B cell (primary cell): ENCODE results near the gene CDKN1C. TPM values are rescaled to one million over a fixed set of nuclear protein-coding genes. Genes with fewer than 3 reads are reported as not detected.

Experiments
- ATAC-seq: fragments of 200-7000 bp; cut with Tn5 transposase; one replicate; pipeline ENCODE4 v1.10.0; 2021; ENCODE audit warnings: low read depth, mild to moderate bottlenecking, moderate number of reproducible peaks, moderate library complexity
- CTCF ChIA-PET: fragments of 350-600 bp; sonication (Branson Sonifier 250); formaldehyde crosslinking; loops from one replicate; lab custom pipeline; 2021; ENCODE audit warnings: antibody characterized with exemption, inconsistent platforms; lab: Charles Lee
- POLR2A ChIA-PET: fragments of 350-600 bp; sonication (Branson Sonifier 250); formaldehyde crosslinking; loops from one replicate; lab custom pipeline; 2021; ENCODE audit warnings: antibody characterized with exemption; lab: Charles Lee
- DNase-seq: peaks from one replicate; pipeline ENCODE4 v3.0.0; 2013
- H2AFZ ChIP-seq: 2 replicates; pipeline ENCODE4 v1.6.1; 2012; ENCODE audit warnings: mild to moderate bottlenecking, low read depth, low read length; ENCODE audit not compliant: insufficient read depth, poor library complexity, severe bottlenecking
- H3K27ac ChIP-seq, 2 donors: 1 replicate in 1 of 2; 2 replicates in 1 of 2; pipeline ENCODE4 v1.5.1; 2012 to 2013; ENCODE audit warnings: low read length in 2 of 2, mild to moderate bottlenecking in 2 of 2, moderate library complexity in 1 of 2
- H3K27me3 ChIP-seq, 4 experiments: fragments of 200-600 bp in 1 of 4; sonication (generic) in 1 of 4; replicated peaks in 1 of 4; 1 replicate in 2 of 4; 2 replicates in 2 of 4; pipeline versions ENCODE4 v1.6.1 to v1.7.0; 2013 to 2016; ENCODE audit warnings: low read length in 3 of 4, mild to moderate bottlenecking in 2 of 4, mixed read lengths in 1 of 4, moderate library complexity in 1 of 4; ENCODE audit not compliant: insufficient read depth in 4 of 4, control insufficient read depth in 3 of 4; ENCODE audit errors: control extremely low read depth in 1 of 4
- H3K36me3 ChIP-seq, 2 experiments: replicated peaks in 1 of 2; 1 replicate in 1 of 2; 2 replicates in 1 of 2; pipeline versions ENCODE4 v1.6.1 to v1.7.1; 2013; ENCODE audit warnings: low read length in 1 of 2; ENCODE audit not compliant: insufficient read depth in 2 of 2, control insufficient read depth in 1 of 2; ENCODE audit errors: control extremely low read depth in 1 of 2, extremely low read depth in 1 of 2
- H3K4me1 ChIP-seq, 2 donors: fragments of 200-600 bp in 1 of 2; sonication (generic) in 1 of 2; 1 replicate in 1 of 2; 2 replicates in 1 of 2; pipeline versions ENCODE4 v1.5.1 to v1.6.1; 2013 to 2017; ENCODE audit warnings: low read length in 2 of 2; ENCODE audit not compliant: control insufficient read depth in 2 of 2, insufficient read depth in 2 of 2
- H3K4me2 ChIP-seq: replicated peaks from 2 replicates; pipeline ENCODE3; 2012; ENCODE audit warnings: mild to moderate bottlenecking, low read depth, low read length; ENCODE audit not compliant: poor library complexity, severe bottlenecking
- H3K4me3 ChIP-seq, 5 experiments: fragments of 200-600 bp in 1 of 5; sonication (generic) in 1 of 5; 1 replicate in 3 of 5; 2 replicates in 2 of 5; pipeline versions ENCODE4 v1.5.1 to v1.7.0; 2011 to 2016; ENCODE audit warnings: low read length in 4 of 5, mild to moderate bottlenecking in 4 of 5, low read depth in 2 of 5, control low read depth in 1 of 5, moderate library complexity in 1 of 5; ENCODE audit not compliant: insufficient read depth in 1 of 5; ENCODE audit errors: control extremely low read depth in 1 of 5, extremely low read depth in 1 of 5
- H3K79me2 ChIP-seq: fragments of 200-600 bp; sonication (generic); one replicate; pipeline ENCODE4 v1.6.0; 2016; ENCODE audit warnings: low read length; ENCODE audit not compliant: control insufficient read depth, insufficient read depth
- H3K9ac ChIP-seq: fragments of 200-600 bp; sonication (generic); 2 replicates; pipeline ENCODE4 v1.6.1; 2017; ENCODE audit warnings: mild to moderate bottlenecking, low read length, moderate library complexity
- H3K9me3 ChIP-seq, 3 donors: one replicate each; pipeline versions ENCODE4 v1.6.1 to v1.7.1; 2013; ENCODE audit warnings: low read length in 2 of 3; ENCODE audit not compliant: control insufficient read depth in 2 of 3, insufficient read depth in 1 of 3; ENCODE audit errors: control extremely low read depth in 1 of 3
- H4K20me1 ChIP-seq: 2 replicates; pipeline ENCODE4 v1.6.0; 2012; ENCODE audit warnings: mild to moderate bottlenecking, low read length; ENCODE audit not compliant: insufficient read depth, control insufficient read depth, poor library complexity, severe bottlenecking
- H3K27ac Mint-ChIP-seq: one replicate; pipeline ENCODE4 v1.8.0; 2021; ENCODE audit warnings: mixed read lengths
- H3K27me3 Mint-ChIP-seq: one replicate; pipeline ENCODE4 v1.8.0; 2021; ENCODE audit warnings: mixed read lengths
- H3K4me1 Mint-ChIP-seq: one replicate; pipeline ENCODE4 v1.8.0; 2021; ENCODE audit warnings: mixed read lengths
- H3K4me3 Mint-ChIP-seq: one replicate; pipeline ENCODE4 v1.8.0; 2021; ENCODE audit warnings: mixed read lengths
- H3K9me3 Mint-ChIP-seq: one replicate; pipeline ENCODE4 v1.8.0; 2022; ENCODE audit warnings: mixed read lengths; ENCODE audit not compliant: insufficient read depth
- EZH2 ChIP-seq: IDR thresholded peaks from 2 replicates; pipeline ENCODE4 v1.6.1; 2012; ENCODE audit warnings: borderline replicate concordance, low read depth, mild to moderate bottlenecking, moderate library complexity, low read length; ENCODE audit not compliant: insufficient read depth, poor library complexity, severe bottlenecking
- WGBS: methylation state at CpG from one replicate; pipeline ENCODE4 v1.1.5; 2013; ENCODE audit warnings: missing lambda C conversion rate; ENCODE audit not compliant: insufficient coverage; 5-methylcytosine and 5-hydroxymethylcytosine counted together
- intact Hi-C: fragments of 100-400 bp; cut with micrococcal nuclease; formaldehyde crosslinking; loops from one replicate; pipeline ENCODE4 v1.10.0; 2022
- polyA plus RNA-seq: library from polyadenylated mRNA; depleted of rRNA; stranded (reverse); fragments of >200 nt; gene quantifications from 2 replicates; pipeline ENCODE4 v1.2.3, GENCODE V29; 2012
- small RNA-seq: library from RNA; depleted of rRNA; stranded (forward); fragments of <200 nt; gene quantifications from one replicate; pipeline ENCODE3, GENCODE V24; 2012; ENCODE audit warnings: low replicate concordance, low read depth; ENCODE audit not compliant: insufficient read length
- total RNA-seq, 2 donors: library from RNA; stranded (reverse); fragments of 120-200 nt in 1 of 2; gene quantifications; 1 replicate in 1 of 2; 2 replicates in 1 of 2; pipeline versions ENCODE4 v1.2.3 to v1.2.4, GENCODE V29; 2013 to 2022
- TF ChIP-seq, protein P1 (sequence below): fragments of 200-600 bp; IDR thresholded peaks from one replicate; pipeline ENCODE4 v1.8.0; 2022; ENCODE audit warnings: antibody characterized with exemption, mild to moderate bottlenecking

Gene CDKN1C
- total and polyA plus RNA-seq, 2 donors (not counting 1 experiment from before 2014, with no cell fraction given): 0.58 to 8.0 TPM

- Mint-ChIP-seq H3K4me3 (no peak overlapping the region), H3K4me1 (no peaks in the 10 kb centered on the region), H3K27ac (no peak overlapping the region), H3K9me3 (peaks cover 1% of the 10 kb centered on the region), H3K27me3 (no peaks in the 10 kb centered on the region)
- H2AFZ ChIP-seq: no peak overlapping the region
- ChIA-PET POLR2A (no interaction called here), CTCF (no interaction called here)
- no peaks in the 10 kb centered on the region for H3K27me3 ChIP-seq
- H3K36me3 ChIP-seq: no peaks in the 10 kb centered on the region
- H3K9me3 ChIP-seq: peaks cover 0 to 4% (median 1%) of the 10 kb centered on the region in 3 donors
- no peak for TF ChIP-seq EZH2
- TF ChIP-seq, protein P1, sequence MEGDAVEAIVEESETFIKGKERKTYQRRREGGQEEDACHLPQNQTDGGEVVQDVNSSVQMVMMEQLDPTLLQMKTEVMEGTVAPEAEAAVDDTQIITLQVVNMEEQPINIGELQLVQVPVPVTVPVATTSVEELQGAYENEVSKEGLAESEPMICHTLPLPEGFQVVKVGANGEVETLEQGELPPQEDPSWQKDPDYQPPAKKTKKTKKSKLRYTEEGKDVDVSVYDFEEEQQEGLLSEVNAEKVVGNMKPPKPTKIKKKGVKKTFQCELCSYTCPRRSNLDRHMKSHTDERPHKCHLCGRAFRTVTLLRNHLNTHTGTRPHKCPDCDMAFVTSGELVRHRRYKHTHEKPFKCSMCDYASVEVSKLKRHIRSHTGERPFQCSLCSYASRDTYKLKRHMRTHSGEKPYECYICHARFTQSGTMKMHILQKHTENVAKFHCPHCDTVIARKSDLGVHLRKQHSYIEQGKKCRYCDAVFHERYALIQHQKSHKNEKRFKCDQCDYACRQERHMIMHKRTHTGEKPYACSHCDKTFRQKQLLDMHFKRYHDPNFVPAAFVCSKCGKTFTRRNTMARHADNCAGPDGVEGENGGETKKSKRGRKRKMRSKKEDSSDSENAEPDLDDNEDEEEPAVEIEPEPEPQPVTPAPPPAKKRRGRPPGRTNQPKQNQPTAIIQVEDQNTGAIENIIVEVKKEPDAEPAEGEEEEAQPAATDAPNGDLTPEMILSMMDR: no peak
- ATAC-seq: no peak
- no peak overlapping the region for H3K4me2 ChIP-seq
- no peaks in the 10 kb centered on the region for H3K4me1 ChIP-seq
- no peaks in the 10 kb centered on the region for H4K20me1 ChIP-seq
- no peak overlapping the region for H3K9ac ChIP-seq
- H3K27ac ChIP-seq: no peak overlapping the region
- no peaks in the 10 kb centered on the region for H3K79me2 ChIP-seq
- no peak overlapping the region for H3K4me3 ChIP-seq
- DNase-seq: no peak
- 94% methylated on average over 18 of the region's 19 CpGs for WGBS
- intact Hi-C loops: no loop called here
Measured at GRCh38 chr11:2833716-2834502, 51.7 kb downstream of the CDKN1C start.

Small RNAs within 50 kb of the gene (small RNA-seq; reads per million reads assigned to genes)
- not detected for gene AC013791.1

Other genes with a start within 250 kb of the CDKN1C start
- 0.89 and 0.95 TPM in 2 replicates for gene KCNQ1OT1, start 185.8 kb downstream of the CDKN1C start, total RNA-seq
- 0.03 and 0.06 TPM in 2 replicates for gene KCNQ1OT1, start 185.8 kb downstream of the CDKN1C start, polyA plus RNA-seq
- 0.41 TPM in 1 of 2 replicates, not detected in the other for gene PHLDA2, start 43.6 kb upstream of the CDKN1C start, total RNA-seq
- gene PHLDA2, start 43.6 kb upstream of the CDKN1C start, polyA plus RNA-seq: 1.3 and 1.4 TPM in 2 replicates
- gene NAP1L4, start 106.6 kb upstream of the CDKN1C start, total RNA-seq: 133 and 159 TPM in 2 replicates
- 62.1 and 83.6 TPM in 2 replicates for gene NAP1L4, start 106.6 kb upstream of the CDKN1C start, polyA plus RNA-seq
- gene CARS1, start 171.6 kb upstream of the CDKN1C start, total RNA-seq: 49.5 and 56.7 TPM in 2 replicates
- 31.3 and 48.7 TPM in 2 replicates for gene CARS1, start 171.6 kb upstream of the CDKN1C start, polyA plus RNA-seq